Ovary (tissue), 3 donors: ENCODE measurements around the gene ZNF76.

Source experiments
- EP300 ChIP-seq: sonication (generic); formaldehyde crosslinking; IDR thresholded peaks from one replicate; pipeline ENCODE4 v1.6.1; 2017; ENCODE audit warnings: antibody characterized with exemption
- POLR2A ChIP-seq: fragments of 450-650 bp; IDR thresholded peaks from one replicate; pipeline ENCODE4 v1.6.1; 2017; ENCODE audit warnings: antibody characterized with exemption, mild to moderate bottlenecking, moderate library complexity
- TF ChIP-seq, protein P1 (sequence below), 3 donors: fragments of 450-650 bp in 2 of 3; fragments of 200-600 bp in 1 of 3; IDR thresholded peaks; one replicate each; pipeline versions ENCODE4 v1.5.1 to v1.8.0; 2016 to 2022; ENCODE audit warnings: antibody characterized with exemption in 3 of 3, mild to moderate bottlenecking in 1 of 3
- donor health status: DM: no; HTN: no; CAD: no.

GRCh38 chr6:35251949-35252348 lies 7.6 kb upstream of the ZNF76 start:
- TF ChIP-seq, protein P1, sequence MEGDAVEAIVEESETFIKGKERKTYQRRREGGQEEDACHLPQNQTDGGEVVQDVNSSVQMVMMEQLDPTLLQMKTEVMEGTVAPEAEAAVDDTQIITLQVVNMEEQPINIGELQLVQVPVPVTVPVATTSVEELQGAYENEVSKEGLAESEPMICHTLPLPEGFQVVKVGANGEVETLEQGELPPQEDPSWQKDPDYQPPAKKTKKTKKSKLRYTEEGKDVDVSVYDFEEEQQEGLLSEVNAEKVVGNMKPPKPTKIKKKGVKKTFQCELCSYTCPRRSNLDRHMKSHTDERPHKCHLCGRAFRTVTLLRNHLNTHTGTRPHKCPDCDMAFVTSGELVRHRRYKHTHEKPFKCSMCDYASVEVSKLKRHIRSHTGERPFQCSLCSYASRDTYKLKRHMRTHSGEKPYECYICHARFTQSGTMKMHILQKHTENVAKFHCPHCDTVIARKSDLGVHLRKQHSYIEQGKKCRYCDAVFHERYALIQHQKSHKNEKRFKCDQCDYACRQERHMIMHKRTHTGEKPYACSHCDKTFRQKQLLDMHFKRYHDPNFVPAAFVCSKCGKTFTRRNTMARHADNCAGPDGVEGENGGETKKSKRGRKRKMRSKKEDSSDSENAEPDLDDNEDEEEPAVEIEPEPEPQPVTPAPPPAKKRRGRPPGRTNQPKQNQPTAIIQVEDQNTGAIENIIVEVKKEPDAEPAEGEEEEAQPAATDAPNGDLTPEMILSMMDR (IDR thresholded peaks at IDR 0.05): no peak
- no peak for TF ChIP-seq POLR2A
- TF ChIP-seq EP300: no peak
